Naive thymus-derived CD4-positive, alpha-beta T cell (primary cell): ENCODE measurements around the gene NUP210L. TPM values are rescaled to one million over a fixed set of nuclear protein-coding genes. Genes with fewer than 3 reads are reported as not detected.

ENCODE experiments used
- ATAC-seq: fragments of 150-1000 bp; cut with Tn5 transposase; 2 replicates; pipeline ENCODE4 v1.10.0; 2021; ENCODE audit warnings: mild to moderate bottlenecking, moderate library complexity
- CTCF ChIA-PET: fragments of 350-600 bp; sonication (Branson Sonifier 250); formaldehyde crosslinking; loops from one replicate; lab custom pipeline; 2021; ENCODE audit warnings: antibody characterized with exemption; lab: Charles Lee
- POLR2A ChIA-PET: fragments of 350-600 bp; sonication (Branson Sonifier 250); formaldehyde crosslinking; loops from one replicate; lab custom pipeline; 2021; ENCODE audit warnings: antibody characterized with exemption, inconsistent platforms; lab: Charles Lee
- DNase-seq, 9 donors: peaks; one replicate each; pipeline versions ENCODE4 v3.0.0 to v3.0.0-alpha.2; 2020 to 2022; ENCODE audit warnings: mixed read lengths in 1 of 9
- H3K27ac ChIP-seq: one replicate; pipeline ENCODE4 v1.7.0; 2013; ENCODE audit warnings: mild to moderate bottlenecking, low read depth, low read length, moderate library complexity
- H3K27me3 ChIP-seq, 2 donors: one replicate each; pipeline ENCODE4 v1.7.0; 2013; ENCODE audit warnings: low read length in 2 of 2, mild to moderate bottlenecking in 2 of 2, moderate library complexity in 2 of 2; ENCODE audit not compliant: control insufficient read depth in 2 of 2, insufficient read depth in 2 of 2
- H3K36me3 ChIP-seq, 3 experiments: 1 replicate in 2 of 3; 2 replicates in 1 of 3; pipeline ENCODE4 v1.7.0; 2013; ENCODE audit warnings: low read length in 3 of 3, mild to moderate bottlenecking in 3 of 3, moderate library complexity in 1 of 3; ENCODE audit not compliant: insufficient read depth in 3 of 3, control insufficient read depth in 2 of 3
- H3K4me1 ChIP-seq, 2 donors: one replicate each; pipeline ENCODE4 v1.7.0; 2013; ENCODE audit warnings: low read length in 2 of 2, mild to moderate bottlenecking in 2 of 2, moderate library complexity in 1 of 2; ENCODE audit not compliant: control insufficient read depth in 2 of 2, insufficient read depth in 2 of 2
- H3K4me3 ChIP-seq: 2 replicates; pipeline ENCODE4 v1.7.0; 2013; ENCODE audit warnings: mild to moderate bottlenecking, low read length
- H3K9me3 ChIP-seq, 3 experiments: 1 replicate in 2 of 3; 2 replicates in 1 of 3; pipeline ENCODE4 v1.7.0; 2013; ENCODE audit warnings: low read length in 3 of 3; ENCODE audit not compliant: control insufficient read depth in 2 of 3
- H3K27ac Mint-ChIP-seq, 9 donors: one replicate each; pipeline ENCODE4 v1.8.0; 2020 to 2022; ENCODE audit warnings: mixed read lengths in 9 of 9, mild to moderate bottlenecking in 8 of 9, moderate library complexity in 5 of 9, inconsistent platforms in 2 of 9
- H3K27me3 Mint-ChIP-seq, 5 donors: one replicate each; pipeline ENCODE4 v1.8.0; 2021 to 2022; ENCODE audit warnings: mixed read lengths in 5 of 5, mild to moderate bottlenecking in 1 of 5
- H3K36me3 Mint-ChIP-seq, 5 donors: one replicate each; pipeline ENCODE4 v1.8.0; 2020 to 2022; ENCODE audit warnings: mixed read lengths in 5 of 5, mild to moderate bottlenecking in 3 of 5, inconsistent platforms in 1 of 5
- H3K4me1 Mint-ChIP-seq, 7 donors: one replicate each; pipeline ENCODE4 v1.8.0; 2020 to 2022; ENCODE audit warnings: mixed read lengths in 7 of 7, mild to moderate bottlenecking in 3 of 7, inconsistent platforms in 1 of 7
- H3K4me3 Mint-ChIP-seq, 10 donors: one replicate each; pipeline ENCODE4 v1.8.0; 2020 to 2022; ENCODE audit warnings: mild to moderate bottlenecking in 10 of 10, mixed read lengths in 10 of 10, moderate library complexity in 6 of 10, inconsistent platforms in 2 of 10
- H3K9me3 Mint-ChIP-seq, 11 donors: one replicate each; pipeline ENCODE4 v1.8.0; 2020 to 2022; ENCODE audit warnings: mixed read lengths in 11 of 11, mild to moderate bottlenecking in 4 of 11, inconsistent platforms in 1 of 11, moderate library complexity in 1 of 11
- intact Hi-C, 2 donors: fragments of 100-400 bp; cut with micrococcal nuclease; formaldehyde crosslinking; loops; one replicate each; pipeline ENCODE4 v1.15.1; 2023
- polyA plus RNA-seq, 2 donors: library from polyadenylated mRNA; unstranded; fragments of 300-500 nt; fragmentation: Illumina TruSeq; gene quantifications; one replicate each; pipeline ENCODE4 v1.2.3, GENCODE V29; 2021
- total RNA-seq, 6 experiments: library from RNA in 5 of 6; stranded (reverse) in 5 of 6; gene quantifications; 1 replicate in 5 of 6; 2 replicates in 1 of 6; pipeline ENCODE4 v1.2.3 and lab custom pipeline; 2021 to 2026

Gene NUP210L
- total RNA-seq: under 1 TPM in 4 of 5 experiments, not detected in 1; 0.11 to 0.16 (median 0.15) TPM
- not detected for polyA plus RNA-seq
- total RNA-seq (lab: John Stamatoyannopoulos, UW): not detected

DNA sequence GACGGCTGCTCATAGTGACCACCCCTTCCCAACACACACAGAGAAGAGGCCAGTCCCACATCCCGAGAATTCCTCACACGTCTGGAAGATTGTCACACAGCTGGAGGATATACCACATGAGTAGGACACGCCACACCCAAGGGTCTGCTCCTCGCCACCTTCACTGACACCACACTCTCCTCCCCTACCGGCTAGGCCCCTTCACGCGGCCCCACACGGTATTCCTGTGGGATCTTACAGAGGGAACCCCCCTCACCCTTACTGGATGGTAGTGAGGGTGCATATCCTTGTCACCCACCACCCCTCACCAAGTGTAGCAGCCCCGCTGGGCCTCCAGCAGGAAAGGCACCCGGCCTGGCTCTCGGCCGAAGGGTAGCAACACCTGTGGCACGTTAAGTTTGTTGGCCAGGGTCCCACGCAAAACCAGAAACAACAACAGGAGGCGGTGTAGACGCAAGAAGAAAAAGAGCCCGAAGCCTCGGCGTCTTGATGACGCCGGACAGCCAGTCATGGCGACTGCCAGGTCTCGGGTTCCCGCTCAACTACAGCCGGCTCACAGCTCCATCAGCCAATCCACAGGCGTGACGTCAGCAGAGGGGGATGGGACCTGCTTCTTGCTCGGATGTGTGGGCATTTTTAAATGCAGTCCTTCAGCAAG, at the start of gene NUP210L:
Gene NUP210L (minus strand): TSS at position 540 of the 658 bp plus-strand sequence.
- Histone ChIP-seq H3K4me1 (peaks cover 29 to 64% of the 10 kb centered on the region in 2 donors), H3K9me3 (peaks cover 0 to under 1% (median 0%) of the 10 kb centered on the region in 3 experiments), H3K27me3 (no peaks in the 10 kb centered on the region), H3K27ac (peak within 1 kb of the TSS; percentile 77), H3K4me3 (no peak within 1 kb of the TSS), H3K36me3 (peaks cover 4 to 11% (median 7%) of the 10 kb centered on the region in 3 experiments)
- ATAC-seq: no peak
- peaks cover 0 to 10% (median 3%) of the 10 kb centered on the region in 11 donors for H3K9me3 Mint-ChIP-seq
- ChIA-PET POLR2A (interaction anchor here (0.6 to 10.1 kb wide), 4 partner anchors 7 to 175 kb away, joined by 3 to 115 read pairs (median 30); partner anchors contain the start of gene RPS27), CTCF (interaction anchor here (1.5 kb wide), 1 partner anchor 164 kb away, joined by 3 read pairs; no protein-coding TSS in a partner anchor)
- intact Hi-C loops: loop anchor here (5.0 to 10.0 kb wide), 5 partner anchors 37 to 480 kb away; partner anchors contain the start of genes ILF2 (in 1 of the 2), NPR1 (in 1 of the 2) and RPS27 (in 1 of the 2)
- peak within 1 kb of the TSS; percentile 79 to 97 (median 96) for H3K27ac Mint-ChIP-seq
- peaks cover 0 to 53% (median 28%) of the 10 kb centered on the region in 5 donors for H3K36me3 Mint-ChIP-seq
- H3K4me3 Mint-ChIP-seq: peak within 1 kb of the TSS in 8 of 10 donors; percentile 25 to 59 (median 46)
- H3K27me3 Mint-ChIP-seq: no peaks in the 10 kb centered on the region
- peaks cover 36 to 74% (median 60%) of the 10 kb centered on the region in 7 donors for H3K4me1 Mint-ChIP-seq
- DNase-seq: no peak

DNA sequence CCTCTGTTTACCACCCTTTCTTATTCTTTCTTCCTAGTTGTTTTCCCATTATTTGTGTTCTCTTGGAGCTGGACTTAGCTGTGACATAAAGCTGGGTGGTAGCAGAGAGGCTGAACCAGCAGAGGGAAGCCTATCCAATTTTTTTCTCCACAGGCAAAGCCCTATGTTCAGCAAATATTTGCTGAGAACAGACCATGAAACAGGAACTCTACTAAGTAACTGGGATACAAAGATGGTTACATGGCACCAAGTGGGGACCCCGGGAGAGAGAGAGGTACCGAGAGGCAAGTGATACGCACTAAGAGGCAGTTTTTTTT, 44.6 kb upstream of the NUP210L start:
- Mint-ChIP-seq H3K27me3 (peaks cover 0 to 4% (median 0%) of the 10 kb centered on the region in 5 donors), H3K4me1 (no peaks in the 10 kb centered on the region), H3K9me3 (no peaks in the 10 kb centered on the region), H3K27ac (no peak overlapping the region), H3K36me3 (no peaks in the 10 kb centered on the region), H3K4me3 (no peak overlapping the region)
- Histone ChIP-seq H3K27ac (no peak overlapping the region), H3K27me3 (no peaks in the 10 kb centered on the region), H3K9me3 (no peaks in the 10 kb centered on the region), H3K36me3 (no peaks in the 10 kb centered on the region), H3K4me3 (no peak overlapping the region), H3K4me1 (no peaks in the 10 kb centered on the region)
- ATAC-seq: no peak
- DNase-seq: no peak
- CTCF ChIA-PET: interaction anchor here (0.8 to 3.0 kb wide), 12 partner anchors 14 to 145 kb away, joined by 3 to 34 read pairs (median 4); partner anchors contain the start of gene HAX1
- POLR2A ChIA-PET: interaction anchor here (0.6 to 2.8 kb wide), 7 partner anchors 18 to 278 kb away, joined by 3 to 12 read pairs (median 3); partner anchors contain the start of genes HAX1 and UBAP2L
- intact Hi-C loops: loop anchor here (1.0 to 2.0 kb wide), 7 partner anchors 16 to 279 kb away; partner anchors contain the start of genes HAX1 (in 2 of the 2) and UBAP2L (in 1 of the 2)

DNA sequence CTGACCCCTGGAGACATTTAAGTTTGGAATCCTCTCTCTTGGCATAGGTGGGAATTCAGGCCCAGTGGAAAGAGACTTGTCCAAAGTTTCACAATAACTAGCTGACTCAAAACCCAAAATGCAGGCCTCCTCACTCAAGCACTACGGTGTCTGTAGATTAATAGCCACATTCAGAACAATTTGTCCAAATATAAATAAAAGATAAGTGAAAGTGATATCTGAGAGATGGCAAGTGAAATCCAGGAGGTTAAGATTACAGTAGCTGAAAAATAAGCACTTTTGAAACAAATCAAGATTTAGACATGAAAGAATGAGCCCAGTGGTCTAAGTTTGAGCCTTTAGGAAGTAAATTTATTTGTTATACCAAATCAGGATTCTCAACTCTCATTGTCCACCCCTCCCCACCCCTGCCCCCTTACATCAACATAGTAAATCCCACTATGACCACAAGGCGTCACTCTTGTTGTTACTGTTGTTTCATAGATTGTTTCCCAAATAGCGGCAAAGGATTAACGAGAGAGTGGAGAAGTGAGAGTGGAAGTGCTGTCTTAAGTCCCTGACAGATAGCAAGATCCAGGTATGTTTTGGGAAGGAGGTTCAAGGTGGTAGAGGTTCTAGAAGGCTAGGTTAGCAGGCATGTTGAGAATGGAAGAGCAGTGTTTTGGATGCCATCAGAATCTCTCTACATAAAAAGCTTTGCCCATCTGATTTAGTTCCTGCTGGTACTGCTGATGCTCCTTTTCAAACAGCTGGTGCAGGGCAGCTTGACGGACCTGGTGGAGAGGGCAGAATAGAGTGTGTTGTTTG, 44.1 kb upstream of the NUP210L start:
- Mint-ChIP-seq H3K27ac (peak overlapping the region in 1 of 9 donors; percentile 69), H3K36me3 (no peaks in the 10 kb centered on the region), H3K4me1 (peaks cover 0 to 4% (median 0%) of the 10 kb centered on the region in 7 donors), H3K27me3 (peaks cover 0 to 7% (median 0%) of the 10 kb centered on the region in 5 donors), H3K9me3 (no peaks in the 10 kb centered on the region), H3K4me3 (no peak overlapping the region)
- intact Hi-C loops: loop anchor here (1.0 to 2.0 kb wide), 7 partner anchors 16 to 279 kb away; partner anchors contain the start of genes HAX1 (in 2 of the 2) and UBAP2L (in 1 of the 2)
- H3K9me3 ChIP-seq: no peaks in the 10 kb centered on the region
- H3K4me1 ChIP-seq: no peaks in the 10 kb centered on the region
- no peak overlapping the region for H3K27ac ChIP-seq
- peak; percentile 91 for ATAC-seq
- ChIA-PET CTCF (interaction anchor here (0.6 to 3.0 kb wide), 13 partner anchors 14 to 479 kb away, joined by 3 to 34 read pairs (median 4); partner anchors contain the start of gene HAX1), POLR2A (interaction anchor here (0.6 to 2.8 kb wide), 9 partner anchors 19 to 1181 kb away, joined by 3 to 12 read pairs (median 3); partner anchors contain the start of genes HAX1, RPS27 and UBAP2L)
- no peak overlapping the region for H3K4me3 ChIP-seq
- peak in 7 of 9 donors; percentile 44 to 66 (median 61) for DNase-seq
- H3K27me3 ChIP-seq: no peaks in the 10 kb centered on the region
- no peaks in the 10 kb centered on the region for H3K36me3 ChIP-seq

DNA sequence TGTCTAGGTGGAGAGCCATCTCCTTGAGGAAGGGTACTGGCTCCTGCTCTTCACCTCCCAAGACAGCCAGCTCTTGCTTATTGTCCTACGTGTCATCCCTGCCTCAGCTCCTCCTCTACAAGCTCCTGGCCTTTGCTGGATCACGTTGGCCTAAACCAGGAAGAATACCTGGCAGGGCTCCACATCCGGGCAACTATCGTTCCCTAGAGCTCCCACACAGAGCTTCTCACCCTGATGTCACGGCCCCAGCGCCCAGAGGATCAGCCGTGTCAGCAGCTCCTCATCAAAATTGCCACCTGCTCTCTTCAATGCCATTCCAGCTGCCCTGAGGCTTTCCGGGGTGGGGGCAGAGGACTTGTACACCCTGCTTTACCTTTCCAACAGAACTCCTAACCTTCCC, 38.9 kb upstream of the NUP210L start:
- intact Hi-C loops: no loop called here

DNA sequence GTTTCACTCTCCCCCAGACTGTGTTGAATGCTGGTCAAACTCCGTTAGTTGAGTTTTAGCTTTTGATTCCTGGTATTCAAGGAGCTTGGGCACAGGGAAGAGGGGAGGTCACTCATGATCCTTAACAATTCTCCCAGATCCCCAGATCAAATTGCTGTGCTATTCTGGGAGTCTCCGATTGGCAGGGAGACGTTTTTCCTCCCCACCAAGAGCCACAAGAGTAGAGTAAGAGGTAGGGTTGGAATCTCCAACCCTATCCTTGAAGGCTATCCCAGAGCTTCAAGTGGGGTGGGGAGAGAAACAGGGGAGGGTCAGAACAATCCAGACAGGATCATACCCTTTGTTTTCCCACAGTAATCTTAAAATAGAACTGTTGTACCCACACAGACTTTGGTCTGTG, 37.6 kb upstream of the NUP210L start:
- POLR2A ChIA-PET: interaction anchor here (0.8 to 1.0 kb wide), 2 partner anchors 11 to 28 kb away, joined by 3 read pairs; partner anchors contain the start of gene UBAP2L
- no peaks in the 10 kb centered on the region for H3K9me3 Mint-ChIP-seq
- no peaks in the 10 kb centered on the region for H3K9me3 ChIP-seq
- no peaks in the 10 kb centered on the region for H3K36me3 Mint-ChIP-seq
- DNase-seq (no peak), ATAC-seq (no peak)
- no peaks in the 10 kb centered on the region for H3K27me3 ChIP-seq
- H3K4me1 Mint-ChIP-seq: peaks cover 0 to 4% (median 0%) of the 10 kb centered on the region in 7 donors
- H3K4me3 ChIP-seq: no peak overlapping the region
- no peak overlapping the region for H3K27ac Mint-ChIP-seq
- no peaks in the 10 kb centered on the region for H3K4me1 ChIP-seq
- intact Hi-C loops: no loop called here
- no peak overlapping the region for H3K4me3 Mint-ChIP-seq
- H3K27ac ChIP-seq: no peak overlapping the region
- no peaks in the 10 kb centered on the region for H3K36me3 ChIP-seq
- peaks cover 0 to 49% (median 12%) of the 10 kb centered on the region in 5 donors for H3K27me3 Mint-ChIP-seq
- CTCF ChIA-PET: no interaction called here

More for the DNA sequence above, 38.9 kb upstream of the NUP210L start:
- H3K4me3 Mint-ChIP-seq: no peak overlapping the region
- Histone ChIP-seq H3K27ac (no peak overlapping the region), H3K4me1 (no peaks in the 10 kb centered on the region), H3K36me3 (no peaks in the 10 kb centered on the region), H3K27me3 (no peaks in the 10 kb centered on the region), H3K9me3 (no peaks in the 10 kb centered on the region), H3K4me3 (no peak overlapping the region)
- ATAC-seq (no peak), DNase-seq (no peak)
- ChIA-PET CTCF (interaction anchor here (0.6 kb wide), 1 partner anchor 38 kb away, joined by 3 read pairs; no protein-coding TSS in a partner anchor), POLR2A (no interaction called here)
- H3K36me3 Mint-ChIP-seq: no peaks in the 10 kb centered on the region
- peaks cover 0 to 45% (median 12%) of the 10 kb centered on the region in 5 donors for H3K27me3 Mint-ChIP-seq
- peak overlapping the region in 1 of 9 donors; percentile 32 for H3K27ac Mint-ChIP-seq
- no peaks in the 10 kb centered on the region for H3K9me3 Mint-ChIP-seq
- peaks cover 0 to 4% (median 0%) of the 10 kb centered on the region in 7 donors for H3K4me1 Mint-ChIP-seq

DNA sequence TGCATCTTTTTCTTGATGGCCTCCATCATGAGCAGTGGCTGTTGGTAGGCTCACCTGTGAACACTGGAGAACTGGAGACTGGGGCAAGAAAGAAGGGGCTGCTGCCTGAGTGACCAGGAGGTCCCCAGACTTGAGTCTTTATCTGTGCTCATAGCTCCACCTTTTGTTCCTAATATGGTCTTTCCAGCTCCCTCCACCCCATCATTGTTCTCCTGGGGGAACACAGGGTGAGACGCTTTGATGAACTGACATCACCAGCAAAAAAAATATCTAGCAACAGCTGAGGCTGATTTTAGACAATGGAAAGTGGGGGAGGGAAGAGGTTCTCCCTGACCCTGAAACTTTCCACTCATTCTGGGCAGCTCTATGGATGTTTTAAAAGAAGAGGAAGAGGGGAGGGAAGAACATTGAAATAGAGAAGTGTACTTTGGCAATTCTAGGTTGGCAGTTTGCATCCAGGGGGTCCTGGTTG, 37.2 kb upstream of the NUP210L start, which contains the start of gene TPM3:
Gene TPM3 (minus strand): TSS at position 111 of the 472 bp plus-strand sequence. CDS start 82 bp downstream, at position 29.
- peaks cover 0 to 49% (median 12%) of the 10 kb centered on the region in 5 donors for H3K27me3 Mint-ChIP-seq
- ChIA-PET CTCF (no interaction called here), POLR2A (interaction anchor here (0.8 to 1.0 kb wide), 3 partner anchors 10 to 80 kb away, joined by 3 read pairs; partner anchors contain the start of gene UBAP2L)
- Histone ChIP-seq H3K27me3 (no peaks in the 10 kb centered on the region), H3K4me3 (no peak within 1 kb of the TSS), H3K4me1 (no peaks in the 10 kb centered on the region), H3K27ac (no peak within 1 kb of the TSS), H3K9me3 (no peaks in the 10 kb centered on the region), H3K36me3 (no peaks in the 10 kb centered on the region)
- ATAC-seq: no peak
- DNase-seq: no peak
- intact Hi-C loops: no loop called here
- peak within 1 kb of the TSS in 1 of 9 donors; percentile 36 for H3K27ac Mint-ChIP-seq
- no peaks in the 10 kb centered on the region for H3K9me3 Mint-ChIP-seq
- no peak within 1 kb of the TSS for H3K4me3 Mint-ChIP-seq
- peaks cover 0 to 4% (median 0%) of the 10 kb centered on the region in 7 donors for H3K4me1 Mint-ChIP-seq
- H3K36me3 Mint-ChIP-seq: no peaks in the 10 kb centered on the region
